Measurements from ENCODE around the gene AGL.

- TF ChIP-seq POLR2A (IDR thresholded peaks at IDR 0.05) (no peak), CTCF (IDR thresholded peaks at IDR 0.05 in 8 of 11, conservative IDR thresholded peaks at IDR 0.05 in 3 of 11) (no peak)
Measured at GRCh38 chr1:99957818-99958217, 107.7 kb downstream of the AGL start.

Data from spleen (tissue), 7 donors.